Activated CD8-positive, alpha-beta memory T cell treated with anti-CD3 and anti-CD28 coated beads, Interleukin-2, amount 10 ng/mL, durations not matched to agents 7 days and 5 days (primary cell): Measurements from ENCODE around the gene POLR1E. TPM values are rescaled to one million over a fixed set of nuclear protein-coding genes. Genes with fewer than 3 reads are reported as not detected.

ENCODE experiments used
- ATAC-seq: fragments of 150-1000 bp; cut with Tn5 transposase; one replicate; pipeline ENCODE4 v1.10.0; 2021; ENCODE audit warnings: moderate library complexity
- CTCF ChIA-PET: fragments of 350-600 bp; sonication (Branson Sonifier 250); formaldehyde crosslinking; loops from one replicate; lab custom pipeline; 2021; ENCODE audit warnings: antibody characterized with exemption; lab: Charles Lee
- DNase-seq: peaks from one replicate; pipeline ENCODE4 v3.0.0-alpha.2; 2020
- H3K27ac Mint-ChIP-seq: one replicate; pipeline ENCODE4 v1.8.0; 2021; ENCODE audit warnings: mild to moderate bottlenecking, mixed read lengths
- H3K27me3 Mint-ChIP-seq: one replicate; pipeline ENCODE4 v1.8.0; 2021; ENCODE audit warnings: mixed read lengths
- H3K36me3 Mint-ChIP-seq: one replicate; pipeline ENCODE4 v1.8.0; 2021; ENCODE audit warnings: mild to moderate bottlenecking, mixed read lengths
- H3K4me1 Mint-ChIP-seq: one replicate; pipeline ENCODE4 v1.8.0; 2021; ENCODE audit warnings: mixed read lengths
- H3K4me3 Mint-ChIP-seq: one replicate; pipeline ENCODE4 v1.8.0; 2021; ENCODE audit warnings: mild to moderate bottlenecking, moderate library complexity, mixed read lengths
- H3K9me3 Mint-ChIP-seq: one replicate; pipeline ENCODE4 v1.8.0; 2022; ENCODE audit warnings: low read depth, mixed read lengths
- total RNA-seq, 2 experiments: library from RNA; stranded (reverse); gene quantifications; one replicate each; pipeline ENCODE4 v1.2.3, GENCODE V29; 2021

The POLR1E gene
- total RNA-seq, 2 experiments from 2014 or later = 35.5 to 43.0 TPM

DNA sequence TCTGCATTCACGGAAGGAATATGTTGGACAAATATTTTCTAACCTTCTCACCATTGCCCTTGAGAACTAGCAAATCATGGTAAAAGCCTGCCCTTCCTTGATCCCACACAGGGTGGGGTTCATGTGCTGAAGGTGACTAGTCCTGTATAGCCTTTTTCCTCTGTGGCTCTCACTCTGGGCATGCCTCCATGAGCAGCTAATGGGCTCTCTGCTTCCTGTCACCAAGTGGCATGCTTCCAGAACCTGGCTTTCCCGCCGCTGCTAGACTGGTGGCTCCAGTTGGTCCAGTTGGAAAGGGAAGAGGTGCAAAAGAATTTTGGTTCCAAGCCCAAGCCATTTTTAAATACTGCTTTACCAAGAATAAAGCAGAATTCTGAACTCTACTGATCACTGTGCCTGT lies 54.9 kb downstream of the POLR1E start:
- no peak for DNase-seq
- Mint-ChIP-seq H3K4me1 (no peaks in the 10 kb centered on the region), H3K9me3 (no peaks in the 10 kb centered on the region), H3K36me3 (no peaks in the 10 kb centered on the region), H3K27me3 (no peaks in the 10 kb centered on the region), H3K27ac (no peak overlapping the region), H3K4me3 (no peak overlapping the region)
- CTCF ChIA-PET = no interaction called here
- ATAC-seq = no peak

GRCh38 chr9:37541465-37541864 lies 55.7 kb downstream of the POLR1E start:
- Mint-ChIP-seq H3K4me3 (no peak overlapping the region), H3K36me3 (no peaks in the 10 kb centered on the region), H3K4me1 (no peaks in the 10 kb centered on the region), H3K27ac (no peak overlapping the region), H3K27me3 (no peaks in the 10 kb centered on the region), H3K9me3 (no peaks in the 10 kb centered on the region)
- DNase-seq (no peak), ATAC-seq (no peak)
- CTCF ChIA-PET = no interaction called here

GRCh38 chr9:37542488-37542887 lies 56.7 kb downstream of the POLR1E start:
- no peaks in the 10 kb centered on the region for H3K9me3 Mint-ChIP-seq
- no peaks in the 10 kb centered on the region for H3K4me1 Mint-ChIP-seq
- H3K4me3 Mint-ChIP-seq = no peak overlapping the region
- no peaks in the 10 kb centered on the region for H3K36me3 Mint-ChIP-seq
- CTCF ChIA-PET = no interaction called here
- ATAC-seq (no peak), DNase-seq (no peak)
- H3K27ac Mint-ChIP-seq = no peak overlapping the region
- no peaks in the 10 kb centered on the region for H3K27me3 Mint-ChIP-seq

DNA sequence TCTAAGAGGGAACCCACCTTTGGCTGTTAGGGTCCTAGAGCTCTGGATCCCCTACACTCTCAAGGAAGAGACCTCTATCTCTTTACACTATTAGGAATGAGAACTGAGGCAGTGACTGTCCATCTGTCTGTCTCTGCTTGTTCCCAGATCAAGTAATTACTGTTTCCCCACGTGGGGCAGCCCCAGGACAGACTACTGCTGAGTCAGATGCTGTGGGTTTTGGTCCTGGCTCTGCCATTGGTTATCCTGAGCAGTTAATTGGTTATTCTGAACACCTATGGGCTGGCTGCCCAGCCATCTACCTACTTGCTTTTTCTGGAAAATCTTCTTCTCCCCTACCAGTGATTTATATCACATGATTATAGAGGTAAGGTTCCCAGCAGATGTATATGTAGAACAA lies 57.1 kb downstream of the POLR1E start:
- Mint-ChIP-seq H3K4me3 (no peak overlapping the region), H3K27me3 (no peaks in the 10 kb centered on the region), H3K4me1 (no peaks in the 10 kb centered on the region), H3K27ac (no peak overlapping the region), H3K36me3 (no peaks in the 10 kb centered on the region), H3K9me3 (no peaks in the 10 kb centered on the region)
- CTCF ChIA-PET = no interaction called here
- DNase-seq (no peak), ATAC-seq (no peak)

DNA sequence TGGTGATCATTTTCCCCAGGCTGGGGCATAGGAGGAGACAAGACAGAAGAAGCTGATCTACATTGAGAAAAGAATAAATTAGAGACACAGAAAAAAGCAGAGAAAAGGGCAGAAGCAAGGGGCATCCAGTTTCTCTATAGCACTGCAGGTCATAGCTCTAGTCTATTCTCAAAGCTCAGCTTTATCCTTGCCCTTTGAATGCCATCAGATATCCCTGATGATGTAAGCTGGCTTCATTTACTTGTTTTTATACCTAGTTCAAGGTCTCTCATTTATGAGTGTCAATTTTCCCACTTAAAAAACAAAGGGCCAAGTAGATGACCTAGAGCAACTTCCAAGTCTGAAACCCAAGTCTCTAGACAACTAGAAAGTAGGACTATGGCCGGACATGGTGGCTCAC lies 57.7 kb downstream of the POLR1E start:
- Mint-ChIP-seq H3K27me3 (peaks cover 2% of the 10 kb centered on the region), H3K4me3 (no peak overlapping the region), H3K36me3 (no peaks in the 10 kb centered on the region), H3K4me1 (no peaks in the 10 kb centered on the region), H3K9me3 (no peaks in the 10 kb centered on the region), H3K27ac (no peak overlapping the region)
- ATAC-seq (no peak), DNase-seq (no peak)
- CTCF ChIA-PET = no interaction called here

DNA sequence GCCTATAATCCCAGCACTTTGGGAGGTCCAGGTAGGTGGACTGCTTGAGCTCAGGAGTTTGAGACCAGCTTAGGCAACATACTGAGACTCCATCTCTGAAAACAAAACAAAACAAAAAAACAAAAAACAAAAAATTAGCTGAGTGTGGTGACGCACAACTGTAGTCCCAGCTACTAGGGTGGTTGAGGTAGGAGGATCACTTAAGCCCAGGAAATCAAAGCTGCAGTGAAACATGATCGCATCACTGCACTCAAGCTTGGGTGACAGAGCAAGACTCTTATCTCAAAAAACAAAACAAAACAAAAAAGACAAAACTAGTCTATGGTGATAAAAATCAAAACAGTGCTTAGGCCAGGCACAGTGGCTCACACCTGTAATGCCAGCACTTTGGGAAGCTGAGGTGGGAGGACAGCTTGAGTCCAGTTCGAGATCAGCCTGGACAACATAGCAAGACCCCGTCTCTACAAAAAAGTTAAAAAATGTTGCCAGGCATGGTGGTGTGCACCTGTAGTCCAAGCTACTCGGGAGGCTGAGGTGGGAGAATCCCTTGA lies 61.7 kb downstream of the POLR1E start:
- H3K9me3 Mint-ChIP-seq = no peaks in the 10 kb centered on the region
- peaks cover 4% of the 10 kb centered on the region for H3K4me1 Mint-ChIP-seq
- no peak for DNase-seq
- CTCF ChIA-PET = no interaction called here
- ATAC-seq = no peak
- no peak overlapping the region for H3K4me3 Mint-ChIP-seq
- peaks cover 3% of the 10 kb centered on the region for H3K27me3 Mint-ChIP-seq
- H3K27ac Mint-ChIP-seq = no peak overlapping the region
- H3K36me3 Mint-ChIP-seq = no peaks in the 10 kb centered on the region

DNA sequence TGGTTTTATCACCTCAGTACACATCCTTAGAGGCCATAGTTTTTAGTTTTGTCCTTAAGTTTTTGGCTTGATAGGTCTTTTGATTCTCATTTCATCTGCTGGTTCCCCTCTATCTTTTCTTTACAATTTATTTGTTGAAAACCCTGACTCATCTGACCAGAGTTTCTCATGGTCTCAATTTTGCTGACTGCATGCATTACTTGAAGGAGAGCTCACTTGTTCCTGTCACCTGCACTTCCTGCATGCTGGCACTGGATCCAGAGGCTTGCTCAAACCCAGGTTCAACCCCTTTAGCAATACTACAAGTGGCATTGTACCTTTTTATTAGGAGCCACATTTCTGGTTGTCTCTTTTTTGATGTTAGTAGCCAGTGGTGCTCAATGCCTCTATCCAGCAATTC lies 63.8 kb downstream of the POLR1E start:
- Mint-ChIP-seq H3K4me1 (peaks cover 4% of the 10 kb centered on the region), H3K27me3 (peaks cover 3% of the 10 kb centered on the region), H3K4me3 (no peak overlapping the region), H3K27ac (no peak overlapping the region), H3K9me3 (no peaks in the 10 kb centered on the region), H3K36me3 (no peaks in the 10 kb centered on the region)
- ATAC-seq (no peak), DNase-seq (no peak)
- CTCF ChIA-PET = no interaction called here

- Mint-ChIP-seq H3K4me3 (no peak overlapping the region), H3K36me3 (no peaks in the 10 kb centered on the region), H3K9me3 (no peaks in the 10 kb centered on the region), H3K27me3 (peaks cover 3% of the 10 kb centered on the region), H3K4me1 (peaks cover 4% of the 10 kb centered on the region), H3K27ac (no peak overlapping the region)
- DNase-seq = no peak
- no peak for ATAC-seq
- CTCF ChIA-PET = no interaction called here
Measured at GRCh38 chr9:37550781-37551180, 65.0 kb downstream of the POLR1E start.

- CTCF ChIA-PET = no interaction called here
- peaks cover 4% of the 10 kb centered on the region for H3K4me1 Mint-ChIP-seq
- no peak overlapping the region for H3K4me3 Mint-ChIP-seq
- no peaks in the 10 kb centered on the region for H3K36me3 Mint-ChIP-seq
- peaks cover 3% of the 10 kb centered on the region for H3K27me3 Mint-ChIP-seq
- H3K9me3 Mint-ChIP-seq = no peaks in the 10 kb centered on the region
- no peak overlapping the region for H3K27ac Mint-ChIP-seq
- DNase-seq = no peak
- ATAC-seq = no peak
Measured at GRCh38 chr9:37551468-37551867, 65.7 kb downstream of the POLR1E start.

DNA sequence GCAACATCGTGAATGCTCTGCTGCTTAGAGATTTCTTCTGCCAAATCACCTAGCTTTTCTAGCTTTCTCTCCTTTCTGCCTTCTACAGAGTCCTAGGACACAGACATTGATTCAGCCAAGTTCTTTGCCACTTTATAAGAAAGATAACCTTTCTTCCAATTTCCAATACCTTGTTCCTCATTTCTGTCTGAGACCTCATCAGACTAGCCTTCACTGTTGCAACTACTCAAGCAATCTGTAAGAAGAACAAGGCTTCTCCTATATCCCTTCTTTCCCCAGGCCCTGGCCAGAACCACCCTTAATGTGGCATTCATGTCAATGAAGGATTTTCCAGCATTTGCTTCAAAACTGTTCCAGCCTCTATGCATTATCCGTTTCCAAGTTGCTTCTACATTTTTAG lies 66.1 kb downstream of the POLR1E start:
- CTCF ChIA-PET = no interaction called here
- Mint-ChIP-seq H3K27ac (no peak overlapping the region), H3K4me3 (no peak overlapping the region), H3K27me3 (peaks cover 3% of the 10 kb centered on the region), H3K9me3 (no peaks in the 10 kb centered on the region), H3K36me3 (no peaks in the 10 kb centered on the region), H3K4me1 (peaks cover 4% of the 10 kb centered on the region)
- ATAC-seq = no peak
- no peak for DNase-seq

Other genes with a start within 250 kb of the POLR1E start
- gene GRHPR, start 63.3 kb upstream of the POLR1E start, total RNA-seq = 10 to 100 TPM; 59.3 to 65.6 TPM
- gene ZBTB5, start 20.5 kb upstream of the POLR1E start, total RNA-seq = 1 to 10 TPM; 9.7 TPM
- gene FBXO10, start 90.4 kb downstream of the POLR1E start, total RNA-seq = 1 to 10 TPM; 1.3 to 2.6 TPM
- 100 to 1,000 TPM in 1 of 2 experiments, 10 to 100 TPM in 1; 91.6 to 113 TPM for gene TOMM5, start 106.6 kb downstream of the POLR1E start, total RNA-seq
- not detected for gene FRMPD1, start 165.0 kb downstream of the POLR1E start, total RNA-seq